Measurements from ENCODE around the gene AGAP1.

The AGAP1 gene

GRCh38 chr2:235480614-235481013 lies 13.2 kb upstream of the AGAP1 start:
- no peak overlapping the region for H3K4me3 ChIP-seq (replicated peaks in 1 of 2; ENCODE audit: low read depth in 2 of 2, low read length in 2 of 2)
- TF ChIP-seq, protein P1, sequence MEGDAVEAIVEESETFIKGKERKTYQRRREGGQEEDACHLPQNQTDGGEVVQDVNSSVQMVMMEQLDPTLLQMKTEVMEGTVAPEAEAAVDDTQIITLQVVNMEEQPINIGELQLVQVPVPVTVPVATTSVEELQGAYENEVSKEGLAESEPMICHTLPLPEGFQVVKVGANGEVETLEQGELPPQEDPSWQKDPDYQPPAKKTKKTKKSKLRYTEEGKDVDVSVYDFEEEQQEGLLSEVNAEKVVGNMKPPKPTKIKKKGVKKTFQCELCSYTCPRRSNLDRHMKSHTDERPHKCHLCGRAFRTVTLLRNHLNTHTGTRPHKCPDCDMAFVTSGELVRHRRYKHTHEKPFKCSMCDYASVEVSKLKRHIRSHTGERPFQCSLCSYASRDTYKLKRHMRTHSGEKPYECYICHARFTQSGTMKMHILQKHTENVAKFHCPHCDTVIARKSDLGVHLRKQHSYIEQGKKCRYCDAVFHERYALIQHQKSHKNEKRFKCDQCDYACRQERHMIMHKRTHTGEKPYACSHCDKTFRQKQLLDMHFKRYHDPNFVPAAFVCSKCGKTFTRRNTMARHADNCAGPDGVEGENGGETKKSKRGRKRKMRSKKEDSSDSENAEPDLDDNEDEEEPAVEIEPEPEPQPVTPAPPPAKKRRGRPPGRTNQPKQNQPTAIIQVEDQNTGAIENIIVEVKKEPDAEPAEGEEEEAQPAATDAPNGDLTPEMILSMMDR (IDR thresholded peaks at IDR 0.05; ENCODE audit: low read depth, low read length), result no peak
- DNase-seq (ENCODE audit: low read depth in 2 of 2), result no peak

- TF ChIP-seq, protein P1 (IDR thresholded peaks at IDR 0.05; ENCODE audit: low read depth, low read length), result no peak
- H3K4me3 ChIP-seq (replicated peaks in 1 of 2; ENCODE audit: low read depth in 2 of 2, low read length in 2 of 2), result no peak overlapping the region
- no peak for DNase-seq (ENCODE audit: low read depth in 2 of 2)
These were observed 10.5 kb upstream of the AGAP1 start for GRCh38 chr2:235483313-235483712.

- no peak overlapping the region for H3K4me3 ChIP-seq (replicated peaks in 1 of 2; ENCODE audit: low read depth in 2 of 2, low read length in 2 of 2)
- TF ChIP-seq, protein P1 (IDR thresholded peaks at IDR 0.05; ENCODE audit: low read depth, low read length), result no peak
- no peak for DNase-seq (ENCODE audit: low read depth in 2 of 2)
These were observed 8.5 kb upstream of the AGAP1 start for GRCh38 chr2:235485362-235485761.

DNA sequence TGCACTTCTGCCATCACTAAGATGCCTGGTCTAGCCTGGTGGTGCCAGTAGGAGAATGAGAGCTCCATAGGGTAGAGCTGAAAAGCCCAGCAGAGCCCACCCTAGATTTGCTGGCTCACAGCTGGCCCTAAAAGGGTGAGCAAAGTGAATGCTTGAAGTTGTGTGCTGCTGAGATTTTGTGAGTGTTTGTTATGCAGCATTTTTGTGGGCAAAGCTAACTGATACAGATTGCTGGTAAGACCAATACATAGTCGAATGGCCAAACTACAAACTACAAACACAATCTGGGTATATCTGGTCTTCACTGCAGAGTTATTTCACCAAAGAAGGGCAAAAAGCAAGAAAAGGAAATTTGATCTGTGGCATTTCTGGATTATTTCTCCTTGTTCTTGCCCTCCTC lies 7.1 kb upstream of the AGAP1 start:
- no peak for DNase-seq (ENCODE audit: low read depth in 2 of 2)
- TF ChIP-seq, protein P1 (IDR thresholded peaks at IDR 0.05; ENCODE audit: low read depth, low read length), result no peak

GRCh38 chr2:235489897-235490296 lies 3.9 kb upstream of the AGAP1 start:
- no peak for DNase-seq (ENCODE audit: low read depth in 2 of 2)
- TF ChIP-seq, protein P1 (IDR thresholded peaks at IDR 0.05; ENCODE audit: low read depth, low read length), result no peak
- H3K4me3 ChIP-seq (replicated peaks in 1 of 2; ENCODE audit: low read depth in 2 of 2, low read length in 2 of 2), result no peak overlapping the region

More for the DNA sequence above, 7.1 kb upstream of the AGAP1 start:
- H3K4me3 ChIP-seq (replicated peaks in 1 of 2; ENCODE audit: low read depth in 2 of 2, low read length in 2 of 2), result no peak overlapping the region

DNA sequence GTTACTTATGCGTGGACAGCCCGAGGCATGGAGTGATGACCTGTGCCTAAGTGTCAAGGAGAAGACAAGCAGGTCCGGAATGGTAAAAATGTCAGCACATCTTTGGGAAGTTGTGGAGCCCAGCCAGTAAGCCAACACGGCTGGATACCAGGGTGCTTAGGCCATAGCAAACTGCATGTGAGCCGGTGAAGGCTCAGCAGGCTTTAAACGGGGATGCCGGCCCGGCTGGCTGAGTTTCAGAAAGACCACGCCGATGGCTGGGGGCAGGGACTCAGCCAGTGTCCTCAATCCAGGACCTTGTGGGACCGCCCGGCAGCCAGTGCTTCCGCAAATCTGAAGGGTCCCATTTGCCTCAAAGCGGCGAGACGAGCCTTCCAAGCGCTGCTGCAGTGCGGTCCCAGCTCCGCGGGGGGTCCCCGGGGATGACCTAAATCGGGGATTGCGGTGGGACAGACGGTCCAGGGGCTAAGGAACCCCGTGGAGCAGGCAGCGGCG lies 946 bp upstream of the AGAP1 start:
- peak overlapping the region; percentile 46 to 67 for H3K4me3 ChIP-seq (replicated peaks in 1 of 2; ENCODE audit: low read depth in 2 of 2, low read length in 2 of 2)
- TF ChIP-seq, protein P1 (IDR thresholded peaks at IDR 0.05; ENCODE audit: low read depth, low read length), result no peak

DNA sequence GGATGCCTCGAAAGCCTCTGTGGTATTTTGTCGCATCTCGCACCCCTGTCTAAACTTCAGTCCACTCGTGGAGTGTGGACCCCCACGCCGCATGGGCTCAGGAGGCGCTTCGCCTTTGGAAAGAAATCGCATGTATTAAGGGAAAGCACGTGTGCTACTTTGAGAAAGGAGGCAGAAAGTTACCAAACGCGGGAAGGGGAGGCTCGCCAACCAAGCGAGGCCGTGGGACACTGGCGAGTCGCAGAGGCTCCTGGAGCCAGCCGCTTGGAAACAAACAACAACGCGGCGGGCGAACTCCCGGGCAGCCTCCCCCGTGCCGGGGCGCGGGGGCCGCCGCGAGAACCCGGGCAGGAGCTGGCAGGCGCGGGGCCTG lies 455 bp upstream of the AGAP1 start:
- peak overlapping the region; percentile 46 to 67 for H3K4me3 ChIP-seq (replicated peaks in 1 of 2; ENCODE audit: low read depth in 2 of 2, low read length in 2 of 2)
- DNase-seq (ENCODE audit: low read depth in 2 of 2), result peak; percentile 52 to 66
- TF ChIP-seq, protein P1 (IDR thresholded peaks at IDR 0.05; ENCODE audit: low read depth, low read length), result no peak

More for the DNA sequence above, 946 bp upstream of the AGAP1 start:
- peak in 1 of 2 donors; percentile 22 for DNase-seq (ENCODE audit: low read depth in 2 of 2)

Measured in cardiac fibroblast (primary cell).